HL-60 (cell line): Measurements from ENCODE around the gene LRRC71.

Experiments
- DNase-seq, 2 experiments: peaks; one replicate each; pipeline ENCODE4 v3.0.0-alpha.2; 2010 to 2020; ENCODE audit warnings: low read depth in 1 of 2, low spot score in 1 of 2
- H3K27ac ChIP-seq: fragments of 250-450 bp; sonication (Bioruptor Pico); replicated peaks from 2 replicates; pipeline ENCODE4 v1.5.1; 2020; ENCODE audit warnings: mild to moderate bottlenecking, moderate library complexity
- H3K27me3 ChIP-seq: fragments of 250-450 bp; sonication (Bioruptor Pico); 2 replicates; pipeline ENCODE4 v1.5.1; 2021; ENCODE audit warnings: mild to moderate bottlenecking, moderate library complexity; ENCODE audit not compliant: insufficient read depth, poor library complexity, severe bottlenecking
- H3K4me3 ChIP-seq: replicated peaks from 2 replicates; pipeline ENCODE4 v1.5.1; 2011; ENCODE audit warnings: mild to moderate bottlenecking, control low read depth, low read length; ENCODE audit not compliant: insufficient read depth
- GABPA ChIP-seq: IDR thresholded peaks from 2 replicates; pipeline ENCODE4 v1.6.1; 2012; ENCODE audit warnings: low read depth
- POLR2AphosphoS5 ChIP-seq: IDR thresholded peaks from 2 replicates; pipeline ENCODE4 v1.6.1; 2012; ENCODE audit warnings: low read depth
- REST ChIP-seq: IDR thresholded peaks from 2 replicates; pipeline ENCODE4 v1.6.1; 2012; ENCODE audit warnings: low read depth; ENCODE audit not compliant: insufficient replicate concordance
- SPI1 ChIP-seq: IDR thresholded peaks from 2 replicates; pipeline ENCODE4 v1.6.1; 2012; ENCODE audit warnings: low read depth, mild to moderate bottlenecking, borderline replicate concordance
- TF ChIP-seq, protein P1 (sequence below): IDR thresholded peaks from one replicate; pipeline ENCODE4 v1.5.1; 2011; ENCODE audit warnings: low read length, control low read depth, inconsistent platforms; ENCODE audit not compliant: insufficient read depth

The LRRC71 gene

GRCh38 chr1:156895455-156895812 is 25.0 kb upstream of the LRRC71 start:
- Histone ChIP-seq H3K4me3 (no peak overlapping the region), H3K27ac (no peak overlapping the region), H3K27me3 (peaks cover 30% of the 10 kb centered on the region)
- no peak for DNase-seq
- no peak for TF ChIP-seq REST
- TF ChIP-seq, protein P1, sequence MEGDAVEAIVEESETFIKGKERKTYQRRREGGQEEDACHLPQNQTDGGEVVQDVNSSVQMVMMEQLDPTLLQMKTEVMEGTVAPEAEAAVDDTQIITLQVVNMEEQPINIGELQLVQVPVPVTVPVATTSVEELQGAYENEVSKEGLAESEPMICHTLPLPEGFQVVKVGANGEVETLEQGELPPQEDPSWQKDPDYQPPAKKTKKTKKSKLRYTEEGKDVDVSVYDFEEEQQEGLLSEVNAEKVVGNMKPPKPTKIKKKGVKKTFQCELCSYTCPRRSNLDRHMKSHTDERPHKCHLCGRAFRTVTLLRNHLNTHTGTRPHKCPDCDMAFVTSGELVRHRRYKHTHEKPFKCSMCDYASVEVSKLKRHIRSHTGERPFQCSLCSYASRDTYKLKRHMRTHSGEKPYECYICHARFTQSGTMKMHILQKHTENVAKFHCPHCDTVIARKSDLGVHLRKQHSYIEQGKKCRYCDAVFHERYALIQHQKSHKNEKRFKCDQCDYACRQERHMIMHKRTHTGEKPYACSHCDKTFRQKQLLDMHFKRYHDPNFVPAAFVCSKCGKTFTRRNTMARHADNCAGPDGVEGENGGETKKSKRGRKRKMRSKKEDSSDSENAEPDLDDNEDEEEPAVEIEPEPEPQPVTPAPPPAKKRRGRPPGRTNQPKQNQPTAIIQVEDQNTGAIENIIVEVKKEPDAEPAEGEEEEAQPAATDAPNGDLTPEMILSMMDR, result no peak
- TF ChIP-seq GABPA, result no peak
- TF ChIP-seq POLR2AphosphoS5, result no peak
- TF ChIP-seq SPI1, result no peak

DNA sequence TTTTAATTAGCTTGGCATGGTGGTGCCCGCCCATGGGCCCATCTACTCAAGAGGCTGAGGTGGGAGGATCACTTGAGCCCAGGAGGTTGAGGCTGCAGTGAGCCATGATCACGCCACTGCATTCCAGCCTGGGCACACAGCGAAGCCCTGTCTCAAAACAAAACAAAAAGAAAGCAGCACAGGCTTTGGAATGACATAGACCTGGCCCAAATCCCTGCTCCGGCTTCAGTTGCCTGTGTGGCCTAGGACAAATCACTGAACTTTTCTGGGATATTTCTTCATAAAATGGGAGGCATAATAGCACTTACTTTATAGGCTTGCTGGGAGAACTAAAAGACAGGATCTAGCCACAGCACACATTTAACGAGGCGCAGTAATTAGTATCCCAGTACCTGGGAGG is 24.5 kb upstream of the LRRC71 start:
- H3K4me3 ChIP-seq, result no peak overlapping the region
- TF ChIP-seq REST (no peak), SPI1 (no peak), POLR2AphosphoS5 (no peak), GABPA (no peak)
- TF ChIP-seq, protein P1, result no peak
- peaks cover 30% of the 10 kb centered on the region for H3K27me3 ChIP-seq
- no peak overlapping the region for H3K27ac ChIP-seq
- no peak for DNase-seq

DNA sequence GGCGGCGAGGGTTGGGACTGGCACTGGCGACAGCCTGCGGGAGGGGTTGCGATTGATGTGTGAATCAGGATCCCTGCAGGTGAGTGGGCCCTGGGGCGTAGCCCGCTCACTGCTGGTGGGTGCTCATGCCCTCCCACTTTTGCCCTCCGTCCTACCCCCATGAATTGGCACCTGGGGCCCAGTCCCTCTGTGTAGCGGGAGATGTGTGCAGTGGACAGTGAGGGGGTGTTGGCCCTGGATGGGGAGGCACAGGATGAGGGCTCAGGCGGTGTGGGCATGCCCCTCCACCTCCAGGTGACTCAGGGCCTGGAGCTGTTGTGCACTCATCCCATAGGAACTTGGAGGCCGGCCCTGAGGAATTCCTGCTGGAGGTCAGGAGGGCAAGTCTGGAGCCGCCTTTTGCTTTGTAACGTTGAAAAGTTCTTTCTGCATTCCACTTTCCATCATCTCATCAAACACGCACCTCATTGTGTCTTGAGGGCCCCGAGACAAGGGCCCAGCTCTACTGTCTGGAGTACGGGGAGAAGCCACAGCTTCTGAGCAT is 23.9 kb upstream of the LRRC71 start:
- H3K4me3 ChIP-seq, result no peak overlapping the region
- peaks cover 30% of the 10 kb centered on the region for H3K27me3 ChIP-seq
- no peak overlapping the region for H3K27ac ChIP-seq
- no peak for DNase-seq
- TF ChIP-seq POLR2AphosphoS5 (no peak), GABPA (no peak), SPI1 (no peak), REST (no peak)
- TF ChIP-seq, protein P1, result no peak
